ENCODE results near the gene SLC35E4.
A peak's percentile ranks its signal among the peaks of the same experiment; 100 is the strongest.
"Not testable (repeated sequence)": the region's sequence is repeated elsewhere in the genome, so short reads cannot be mapped to it uniquely, and the experiment has no call there.

SLC35E4 gene

GRCh38 chr22:30675436-30675835 lies 39.9 kb downstream of the SLC35E4 start:
- H3K4me3 ChIP-seq (ENCODE audit: low read depth, low read length), result no peak overlapping the region
- DNase-seq (ENCODE audit: low read depth), result no peak

DNA sequence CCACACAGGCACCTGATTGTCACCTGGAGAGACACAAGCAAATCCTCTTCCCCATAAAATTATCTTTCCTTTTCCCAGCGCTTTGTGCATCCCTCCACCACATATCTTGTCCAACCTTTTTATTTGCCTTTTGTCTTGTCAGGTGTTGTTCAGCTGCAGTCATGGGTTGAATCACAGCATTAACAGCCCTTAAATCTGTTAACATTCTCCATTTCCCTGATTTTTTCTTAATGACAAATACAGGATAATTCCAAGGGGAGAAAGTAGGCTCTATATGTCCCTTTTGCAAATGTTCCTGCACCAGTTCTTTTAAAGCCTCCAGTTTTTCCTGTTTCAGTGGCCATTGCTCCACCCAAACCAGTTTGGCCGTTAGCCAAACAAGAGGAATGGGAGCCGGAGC lies 41.0 kb downstream of the SLC35E4 start:
- DNase-seq (ENCODE audit: low read depth); H3K4me3 ChIP-seq (ENCODE audit: low read depth, low read length): not testable (repeated sequence)

GRCh38 chr22:30679895-30680690 lies 44.5 kb downstream of the SLC35E4 start:
- DNase-seq (ENCODE audit: low read depth); H3K4me3 ChIP-seq (ENCODE audit: low read depth, low read length): not testable (repeated sequence)

GRCh38 chr22:30680991-30681770 lies 45.6 kb downstream of the SLC35E4 start:
- DNase-seq (ENCODE audit: low read depth), result no peak

GRCh38 chr22:30681831-30682230 lies 46.2 kb downstream of the SLC35E4 start:
- DNase-seq (ENCODE audit: low read depth), result no peak
- no peak overlapping the region for H3K4me3 ChIP-seq (ENCODE audit: low read depth, low read length)

More at GRCh38 chr22:30680991-30681770, 45.6 kb downstream of the SLC35E4 start:
- H3K4me3 ChIP-seq (ENCODE audit: low read depth, low read length), result no peak overlapping the region

DNA sequence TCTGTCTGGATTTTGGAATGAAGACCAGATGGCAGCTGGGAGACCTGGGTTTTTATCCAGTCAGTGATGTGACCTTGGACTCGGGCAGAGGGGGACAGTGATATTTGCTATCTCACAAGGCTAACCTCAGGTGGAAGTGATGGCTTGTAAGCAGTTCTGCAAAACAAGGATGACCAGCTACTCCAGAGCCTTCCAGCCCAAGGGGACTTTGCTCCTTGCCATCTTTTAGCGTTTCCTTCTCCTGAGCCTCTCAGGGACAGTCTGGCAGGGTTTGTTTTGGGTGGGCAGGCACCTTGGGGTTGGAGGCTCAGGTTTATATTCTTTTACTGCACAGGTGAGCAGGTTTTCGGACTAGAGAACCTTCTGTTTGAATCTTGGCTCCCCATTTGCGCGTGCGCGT lies 49.6 kb downstream of the SLC35E4 start:
- DNase-seq (ENCODE audit: low read depth), result no peak
- no peak overlapping the region for H3K4me3 ChIP-seq (ENCODE audit: low read depth, low read length)

DNA sequence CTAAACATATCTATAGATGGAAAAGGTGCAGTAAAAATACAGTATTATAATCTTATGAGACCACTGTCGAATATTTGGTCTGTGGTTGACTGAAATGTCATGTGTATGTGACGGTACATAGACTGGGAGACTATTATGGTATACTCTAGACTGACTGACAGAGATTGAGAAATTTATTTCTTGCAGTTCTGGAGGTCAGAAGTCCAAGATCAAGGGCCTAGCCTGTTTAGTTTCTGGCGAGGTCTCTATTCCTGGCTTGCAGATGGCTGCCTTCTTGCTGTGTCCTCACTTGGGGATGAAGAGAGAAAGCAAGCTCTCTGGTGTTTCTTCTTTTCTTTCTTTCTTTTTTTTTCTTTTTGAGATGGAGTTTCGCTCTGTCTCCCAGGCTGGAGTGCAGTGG lies 51.8 kb downstream of the SLC35E4 start:
- no peak for DNase-seq (ENCODE audit: low read depth)
- no peak overlapping the region for H3K4me3 ChIP-seq (ENCODE audit: low read depth, low read length)

- no peak for DNase-seq (ENCODE audit: low read depth)
- no peak overlapping the region for H3K4me3 ChIP-seq (ENCODE audit: low read depth, low read length)
These were observed 54.0 kb downstream of the SLC35E4 start for GRCh38 chr22:30689622-30690021.

DNA sequence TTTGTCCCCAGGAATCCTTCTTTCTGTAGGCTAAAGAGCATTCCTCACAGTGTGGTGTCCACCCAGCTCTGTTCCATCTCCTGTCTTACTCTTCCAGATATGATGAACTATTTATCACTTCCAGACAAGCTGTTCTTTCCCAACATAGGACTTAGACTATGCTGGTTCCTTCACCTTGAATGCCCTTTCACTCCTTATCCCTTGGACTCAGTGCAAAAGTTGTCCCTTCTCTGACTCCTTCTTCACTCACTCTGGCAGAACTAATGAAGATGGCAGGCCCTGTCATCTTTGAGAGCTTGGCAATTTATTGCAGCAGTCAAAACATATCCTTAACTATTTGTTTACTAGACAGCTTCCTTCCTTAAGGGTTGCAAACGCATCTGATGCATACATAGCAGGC lies 55.6 kb downstream of the SLC35E4 start:
- H3K4me3 ChIP-seq (ENCODE audit: low read depth, low read length), result no peak overlapping the region
- no peak for DNase-seq (ENCODE audit: low read depth)

DNA sequence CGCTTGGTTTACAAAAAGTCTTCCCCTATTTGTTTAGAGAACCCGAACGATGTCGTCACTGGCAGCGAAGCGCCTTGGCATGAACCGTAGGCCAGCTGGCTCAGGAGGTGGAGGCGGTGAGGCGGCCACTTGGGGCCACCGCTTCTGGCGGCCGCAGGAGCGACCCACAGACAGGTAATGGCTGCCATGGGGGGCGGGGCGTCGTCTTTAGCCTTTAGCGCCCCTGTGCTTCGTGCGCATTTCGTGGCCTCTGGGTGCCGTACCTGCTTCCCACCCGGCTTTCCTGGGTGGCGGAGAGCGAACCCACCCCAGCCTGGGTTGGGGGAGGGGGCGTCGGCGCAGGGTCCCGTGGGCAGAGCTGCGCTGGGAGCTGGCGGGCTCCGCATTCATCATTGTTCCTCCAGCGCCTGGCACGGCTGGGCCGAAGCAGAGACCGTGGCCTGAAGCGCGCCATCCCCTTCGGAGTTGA lies 58.6 kb downstream of the SLC35E4 start:
- peak overlapping the region; percentile 65 for H3K4me3 ChIP-seq (ENCODE audit: low read depth, low read length)
- no peak for DNase-seq (ENCODE audit: low read depth)

GRCh38 chr22:30694640-30695350 lies 59.2 kb downstream of the SLC35E4 start, which contains the start of gene OSBP2:
Gene OSBP2 (plus strand): TSS chr22:30694874. CDS start chr22:30694910, 36 bp downstream.
- peak within 1 kb of the TSS; percentile 65 for H3K4me3 ChIP-seq (ENCODE audit: low read depth, low read length)
- DNase-seq (ENCODE audit: low read depth), result no peak

GRCh38 chr22:30695351-30695851 lies 59.8 kb downstream of the SLC35E4 start:
- H3K4me3 ChIP-seq (ENCODE audit: low read depth, low read length), result peak overlapping the region; percentile 61
- DNase-seq (ENCODE audit: low read depth), result no peak

- H3K4me3 ChIP-seq (ENCODE audit: low read depth, low read length), result no peak overlapping the region
- DNase-seq (ENCODE audit: low read depth), result no peak
These were observed 60.5 kb downstream of the SLC35E4 start for GRCh38 chr22:30695871-30696655.

All from skeletal muscle cell (primary cell).